SK-N-SH treated with all-trans-retinoic acid at 6 μM for 48 hours (cell line): ENCODE results near the gene GOT2.

ENCODE experiments used
- ARNTL ChIP-seq: fragments of 450-650 bp; formaldehyde crosslinking; IDR thresholded peaks from 2 replicates; pipeline ENCODE4 v1.5.0; 2020; ENCODE audit warnings: low read depth, mild to moderate bottlenecking, moderate library complexity, borderline replicate concordance
- BACH2 ChIP-seq: fragments of 250-450 bp; sonication (Bioruptor Pico); IDR thresholded peaks from 2 replicates; pipeline ENCODE4 v1.9.0; 2021; ENCODE audit warnings: mild to moderate bottlenecking, borderline replicate concordance
- CREB5 ChIP-seq: fragments of 250-450 bp; sonication (Bioruptor Pico); IDR thresholded peaks from 2 replicates; pipeline ENCODE4 v1.5.1; 2020; ENCODE audit warnings: low read depth, mild to moderate bottlenecking, moderate library complexity
- GLIS3 ChIP-seq: fragments of 250-450 bp; sonication (Bioruptor Pico); IDR thresholded peaks from 2 replicates; pipeline ENCODE4 v1.5.0; 2020; ENCODE audit warnings: mild to moderate bottlenecking, moderate library complexity
- ISL1 ChIP-seq: fragments of 250-450 bp; sonication (Bioruptor Pico); IDR thresholded peaks from 2 replicates; pipeline ENCODE4 v2.1.2; 2022; ENCODE audit warnings: mild to moderate bottlenecking, moderate library complexity
- OSR1 ChIP-seq: fragments of 250-450 bp; sonication (Bioruptor Pico); IDR thresholded peaks from 2 replicates; pipeline ENCODE4 v1.8.0; 2022; ENCODE audit warnings: moderate library complexity, mild to moderate bottlenecking, inconsistent platforms
- PATZ1 ChIP-seq: fragments of 250-450 bp; sonication (Bioruptor Pico); IDR thresholded peaks from 2 replicates; pipeline ENCODE4 v1.8.0; 2020; ENCODE audit warnings: mild to moderate bottlenecking, moderate library complexity, borderline replicate concordance
- POU6F1 ChIP-seq: fragments of 250-450 bp; sonication (Bioruptor Pico); IDR thresholded peaks from 2 replicates; pipeline ENCODE4 v1.8.0; 2021; ENCODE audit warnings: low read depth, mild to moderate bottlenecking, moderate library complexity, borderline replicate concordance
- SNAI2 ChIP-seq: fragments of 250-450 bp; sonication (Bioruptor Pico); IDR thresholded peaks from 2 replicates; pipeline ENCODE4 v1.5.0; 2020; ENCODE audit warnings: mild to moderate bottlenecking, moderate library complexity
- TCF4 ChIP-seq: fragments of 250-450 bp; sonication (Bioruptor Pico); IDR thresholded peaks from 2 replicates; pipeline ENCODE4 v1.8.0; 2021; ENCODE audit warnings: mild to moderate bottlenecking, moderate library complexity, borderline replicate concordance
- TSHZ2 ChIP-seq: fragments of 250-450 bp; sonication (Bioruptor Pico); IDR thresholded peaks from 2 replicates; pipeline ENCODE4 v1.5.0; 2020; ENCODE audit warnings: mild to moderate bottlenecking, moderate library complexity
- ZFP3 ChIP-seq: fragments of 250-450 bp; sonication (Bioruptor Pico); IDR thresholded peaks from 2 replicates; pipeline ENCODE4 v1.5.0; 2020; ENCODE audit warnings: mild to moderate bottlenecking, moderate library complexity
- ZNF565 ChIP-seq: fragments of 450-650 bp; formaldehyde crosslinking; conservative IDR thresholded peaks from 2 replicates; pipeline ENCODE4 v1.5.0; 2020; ENCODE audit warnings: low read depth, mild to moderate bottlenecking, moderate library complexity
- ZNF70 ChIP-seq: fragments of 450-650 bp; formaldehyde crosslinking; IDR thresholded peaks from 2 replicates; pipeline ENCODE4 v1.5.0; 2020; ENCODE audit warnings: mild to moderate bottlenecking, moderate library complexity

- TF ChIP-seq ZFP3: no peak
- no peak for TF ChIP-seq GLIS3
- TF ChIP-seq OSR1 (CRISPR knock-in tag): no peak
- TF ChIP-seq ARNTL (CRISPR knock-in tag): no peak
- no peak for TF ChIP-seq PATZ1 (CRISPR knock-in tag)
- TF ChIP-seq POU6F1 (CRISPR knock-in tag): no peak
- TF ChIP-seq ZNF565 (CRISPR knock-in tag): no peak
- no peak for TF ChIP-seq TCF4 (CRISPR knock-in tag)
- no peak for TF ChIP-seq ISL1 (CRISPR knock-in tag)
- no peak for TF ChIP-seq ZNF70 (CRISPR knock-in tag)
- TF ChIP-seq SNAI2: no peak
- no peak for TF ChIP-seq CREB5 (CRISPR knock-in tag)
- no peak for TF ChIP-seq BACH2 (CRISPR knock-in tag)
- TF ChIP-seq TSHZ2 (CRISPR knock-in tag): no peak
Measured at GRCh38 chr16:58767581-58767980, 33.5 kb upstream of the GOT2 start.
